Small intestine (tissue), 7 donors: ENCODE data around the gene NCAPG2. TPM values are rescaled to one million over a fixed set of nuclear protein-coding genes. Genes with fewer than 3 reads are reported as not detected.

Source experiments
- DNase-seq, 2 donors: peaks; one replicate each; pipeline versions ENCODE4 v3.0.0 to v3.0.0-alpha.2; 2013
- FAIRE-seq: peaks from 2 replicates; lab custom pipeline; 2012; peaks lifted over from hg19 to GRCh38; lab: Jason Lieb, UNC
- H3K27ac ChIP-seq, 3 donors: one replicate each; pipeline ENCODE4 v1.5.1; 2013; ENCODE audit warnings: low read length in 2 of 3, mild to moderate bottlenecking in 2 of 3, control low read depth in 1 of 3, inconsistent platforms in 1 of 3, low read depth in 1 of 3, moderate library complexity in 1 of 3
- H3K27me3 ChIP-seq, 3 donors: one replicate each; pipeline ENCODE4 v1.6.1; 2013; ENCODE audit warnings: low read length in 3 of 3, inconsistent platforms in 1 of 3; ENCODE audit not compliant: control insufficient read depth in 3 of 3, insufficient read depth in 3 of 3
- H3K36me3 ChIP-seq, 3 donors: one replicate each; pipeline ENCODE4 v1.6.1; 2013; ENCODE audit warnings: low read length in 3 of 3, inconsistent platforms in 1 of 3, low read depth in 1 of 3, mild to moderate bottlenecking in 1 of 3, moderate library complexity in 1 of 3; ENCODE audit not compliant: control insufficient read depth in 3 of 3, insufficient read depth in 2 of 3
- H3K4me1 ChIP-seq, 3 donors: one replicate each; pipeline ENCODE4 v1.6.1; 2013; ENCODE audit warnings: low read length in 2 of 3, inconsistent platforms in 1 of 3, low read depth in 1 of 3, mild to moderate bottlenecking in 1 of 3, moderate library complexity in 1 of 3; ENCODE audit not compliant: control insufficient read depth in 3 of 3, insufficient read depth in 2 of 3
- H3K4me3 ChIP-seq, 3 donors: one replicate each; pipeline ENCODE4 v1.5.1; 2013; ENCODE audit warnings: low read length in 3 of 3, control low read depth in 1 of 3, inconsistent platforms in 1 of 3, low read depth in 1 of 3, mild to moderate bottlenecking in 1 of 3, moderate library complexity in 1 of 3
- H3K9me3 ChIP-seq, 2 donors: one replicate each; pipeline ENCODE4 v1.6.1; 2013; ENCODE audit warnings: low read depth in 1 of 2, low read length in 1 of 2; ENCODE audit not compliant: control insufficient read depth in 2 of 2, insufficient read depth in 1 of 2
- WGBS, 3 donors: extraction: QIAGEN DNeasy Blood & Tissue Kit; methylation state at CpG; one replicate each; pipeline ENCODE4 v1.1.7; 2013; 5-methylcytosine and 5-hydroxymethylcytosine counted together
- polyA plus RNA-seq, 4 donors: library from polyadenylated mRNA; stranded (reverse) in 3 of 4; unstranded in 1 of 4; fragments of 200-250 nt in 3 of 4; fragments of 120-200 nt in 1 of 4; gene quantifications; one replicate each; pipeline versions ENCODE4 v1.2.1 to v1.2.3, GENCODE V29; 2013
- donor health status: healthy with polysubstance abuse.
- donor health status: control.
- donor health status: control.
- donor health status: Bipolar disorder and iron deficiency.
- donor health status: healthy.

NCAPG2 gene
- polyA plus RNA-seq, 4 donors, result 0.81 to 11.2 (median 5.9) TPM

- Histone ChIP-seq H3K4me3 (no peak overlapping the region), H3K36me3 (peaks cover 0 to 2% (median 0%) of the 10 kb centered on the region in 3 donors), H3K9me3 (peaks cover 0 to 22% of the 10 kb centered on the region in 2 donors), H3K4me1 (peaks cover 0 to 14% (median under 1%) of the 10 kb centered on the region in 3 donors), H3K27me3 (peaks cover 3 to 23% (median 14%) of the 10 kb centered on the region in 3 donors), H3K27ac (peak overlapping the region in 2 of 3 donors; percentile 68 to 73)
- FAIRE-seq, result no peak
- no peak for DNase-seq
- 15 to 65% (median 39%) methylated on average over 6 of the region's 6 CpGs for WGBS, 3 donors
These were observed 122.5 kb downstream of the NCAPG2 start for GRCh38 chr7:158582089-158582456.

GRCh38 chr7:158581440-158582088, 123.0 kb downstream of the NCAPG2 start:
- FAIRE-seq, result no peak
- Histone ChIP-seq H3K36me3 (peaks cover 0 to 2% (median 0%) of the 10 kb centered on the region in 3 donors), H3K9me3 (peaks cover 0 to 22% of the 10 kb centered on the region in 2 donors), H3K27ac (peak overlapping the region in 2 of 3 donors; percentile 72 to 81), H3K4me3 (no peak overlapping the region), H3K4me1 (peaks cover 0 to 14% (median 0%) of the 10 kb centered on the region in 3 donors), H3K27me3 (peaks cover 2 to 23% (median 14%) of the 10 kb centered on the region in 3 donors)
- peak; percentile 78 to 86 for DNase-seq
- 18 to 51% (median 35%) methylated on average over 7 of the region's 7 CpGs for WGBS, 3 donors

Other genes with a start within 250 kb of the NCAPG2 start
- gene PTPRN2, start 117.0 kb downstream of the NCAPG2 start, polyA plus RNA-seq, result 10 to 100 TPM in 1 of 4 donors, 1 to 10 TPM in 3; 1.6 to 11.7 (median 4.0) TPM
- 10 to 100 TPM in 3 of 4 donors, 1 to 10 TPM in 1; 10.0 to 37.9 (median 21.2) TPM for gene ESYT2, start 124.7 kb upstream of the NCAPG2 start, polyA plus RNA-seq
- gene DYNC2I1, start 151.8 kb upstream of the NCAPG2 start, polyA plus RNA-seq, result 10 to 100 TPM in 3 of 4 donors, 1 to 10 TPM in 1; 7.0 to 49.6 (median 27.4) TPM